DOHH2 (cell line): ENCODE results near the gene XRCC5.

Experiments used
- H3F3A ChIP-seq: fragments of 200-600 bp; sonication (generic), shearing (Covaris generic); 2 replicates; pipeline ENCODE4 v1.6.0; 2016; ENCODE audit warnings: antibody characterized with exemption, mild to moderate bottlenecking; ENCODE audit not compliant: control insufficient read depth, insufficient read depth
- H3K27ac ChIP-seq: fragments of 200-600 bp; sonication (generic); 2 replicates; pipeline ENCODE4 v1.5.1; 2014; ENCODE audit warnings: low read depth, mild to moderate bottlenecking, low read length, moderate library complexity
- H3K27me3 ChIP-seq: fragments of 200-600 bp; sonication (generic); 2 replicates; pipeline ENCODE4 v1.6.1; 2014; ENCODE audit warnings: mild to moderate bottlenecking, low read length, mixed read lengths; ENCODE audit not compliant: control insufficient read depth
- H3K36me3 ChIP-seq: fragments of 200-600 bp; sonication (generic); 2 replicates; pipeline ENCODE4 v1.6.1; 2014; ENCODE audit warnings: mild to moderate bottlenecking, low read length, moderate library complexity, mixed read lengths; ENCODE audit not compliant: control insufficient read depth
- H3K4me1 ChIP-seq: fragments of 200-600 bp; sonication (generic); 2 replicates; pipeline ENCODE4 v1.6.1; 2014; ENCODE audit warnings: mild to moderate bottlenecking, low read length, mixed read lengths; ENCODE audit not compliant: control insufficient read depth
- H3K4me2 ChIP-seq: fragments of 200-600 bp; sonication (generic); 2 replicates; pipeline ENCODE4 v1.6.0; 2014; ENCODE audit warnings: mild to moderate bottlenecking, low read length, moderate library complexity
- H3K4me3 ChIP-seq: fragments of 200-600 bp; sonication (generic); 2 replicates; pipeline ENCODE4 v1.5.1; 2014; ENCODE audit warnings: mild to moderate bottlenecking, low read length, mixed read lengths
- H3K79me2 ChIP-seq: fragments of 200-600 bp; sonication (generic); 2 replicates; pipeline ENCODE4 v1.6.1; 2014; ENCODE audit warnings: mild to moderate bottlenecking, low read length, mixed read lengths; ENCODE audit not compliant: control insufficient read depth
- H3K9me2 ChIP-seq: fragments of 200-600 bp; sonication (generic); replicated peaks from 2 replicates; pipeline ENCODE4 v1.6.1; 2014; ENCODE audit warnings: mild to moderate bottlenecking, low read length, mixed read lengths; ENCODE audit not compliant: control insufficient read depth
- H3K9me3 ChIP-seq: fragments of 200-600 bp; sonication (generic); 2 replicates; pipeline ENCODE4 v1.6.1; 2014; ENCODE audit warnings: antibody characterized with exemption, low read length, mixed read lengths; ENCODE audit not compliant: control insufficient read depth, insufficient read depth
- H4K20me1 ChIP-seq: fragments of 200-600 bp; sonication (generic); 2 replicates; pipeline ENCODE4 v1.6.0; 2014; ENCODE audit warnings: low read depth, mild to moderate bottlenecking, antibody characterized with exemption, low read length, moderate library complexity; ENCODE audit not compliant: control insufficient read depth, insufficient read depth
- EZH2phosphoT487 ChIP-seq: fragments of 200-600 bp; sonication (generic); IDR thresholded peaks from 2 replicates; pipeline ENCODE4 v1.6.1; 2017; ENCODE audit warnings: borderline replicate concordance, mild to moderate bottlenecking, antibody characterized with exemption, low read length, moderate library complexity, mixed read lengths
- TF ChIP-seq, protein P1 (sequence below): fragments of 200-600 bp; sonication (generic); IDR thresholded peaks from one replicate; pipeline ENCODE4 v1.5.1; 2014; ENCODE audit warnings: antibody characterized with exemption, mild to moderate bottlenecking, low read depth, low read length; ENCODE audit not compliant: poor library complexity, severe bottlenecking

The XRCC5 gene

DNA sequence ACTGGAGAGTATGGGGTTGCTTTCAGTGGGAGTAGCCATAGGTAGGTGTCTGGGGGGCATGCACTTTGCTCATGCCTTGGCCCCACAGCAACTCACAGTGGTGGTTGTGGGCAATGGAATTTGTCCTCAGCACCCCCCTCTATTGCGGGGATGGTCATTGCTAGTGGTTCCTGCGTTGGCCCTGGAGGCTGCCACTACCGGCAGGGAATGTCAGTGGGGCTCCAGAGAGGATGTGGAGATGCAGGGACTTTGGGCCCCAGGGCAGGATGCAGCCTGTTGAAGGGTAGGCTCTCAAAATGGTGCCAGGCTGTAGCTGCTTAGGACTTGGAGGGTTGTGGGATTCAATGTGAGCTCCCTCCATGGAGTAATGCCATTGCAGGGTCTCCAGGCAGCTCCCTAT lies 125.0 kb downstream of the XRCC5 start:
- Histone ChIP-seq H3K27ac (no peak overlapping the region), H3K4me2 (no peak overlapping the region), H3K79me2 (no peaks in the 10 kb centered on the region), H3K9me3 (peaks cover 3% of the 10 kb centered on the region), H3K4me3 (no peak overlapping the region), H3K4me1 (no peaks in the 10 kb centered on the region), H3F3A (no peaks in the 10 kb centered on the region), H4K20me1 (no peaks in the 10 kb centered on the region), H3K9me2 (no peaks in the 10 kb centered on the region), H3K27me3 (no peaks in the 10 kb centered on the region), H3K36me3 (no peaks in the 10 kb centered on the region)
- no peak for TF ChIP-seq EZH2phosphoT487
- TF ChIP-seq, protein P1, sequence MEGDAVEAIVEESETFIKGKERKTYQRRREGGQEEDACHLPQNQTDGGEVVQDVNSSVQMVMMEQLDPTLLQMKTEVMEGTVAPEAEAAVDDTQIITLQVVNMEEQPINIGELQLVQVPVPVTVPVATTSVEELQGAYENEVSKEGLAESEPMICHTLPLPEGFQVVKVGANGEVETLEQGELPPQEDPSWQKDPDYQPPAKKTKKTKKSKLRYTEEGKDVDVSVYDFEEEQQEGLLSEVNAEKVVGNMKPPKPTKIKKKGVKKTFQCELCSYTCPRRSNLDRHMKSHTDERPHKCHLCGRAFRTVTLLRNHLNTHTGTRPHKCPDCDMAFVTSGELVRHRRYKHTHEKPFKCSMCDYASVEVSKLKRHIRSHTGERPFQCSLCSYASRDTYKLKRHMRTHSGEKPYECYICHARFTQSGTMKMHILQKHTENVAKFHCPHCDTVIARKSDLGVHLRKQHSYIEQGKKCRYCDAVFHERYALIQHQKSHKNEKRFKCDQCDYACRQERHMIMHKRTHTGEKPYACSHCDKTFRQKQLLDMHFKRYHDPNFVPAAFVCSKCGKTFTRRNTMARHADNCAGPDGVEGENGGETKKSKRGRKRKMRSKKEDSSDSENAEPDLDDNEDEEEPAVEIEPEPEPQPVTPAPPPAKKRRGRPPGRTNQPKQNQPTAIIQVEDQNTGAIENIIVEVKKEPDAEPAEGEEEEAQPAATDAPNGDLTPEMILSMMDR: no peak

DNA sequence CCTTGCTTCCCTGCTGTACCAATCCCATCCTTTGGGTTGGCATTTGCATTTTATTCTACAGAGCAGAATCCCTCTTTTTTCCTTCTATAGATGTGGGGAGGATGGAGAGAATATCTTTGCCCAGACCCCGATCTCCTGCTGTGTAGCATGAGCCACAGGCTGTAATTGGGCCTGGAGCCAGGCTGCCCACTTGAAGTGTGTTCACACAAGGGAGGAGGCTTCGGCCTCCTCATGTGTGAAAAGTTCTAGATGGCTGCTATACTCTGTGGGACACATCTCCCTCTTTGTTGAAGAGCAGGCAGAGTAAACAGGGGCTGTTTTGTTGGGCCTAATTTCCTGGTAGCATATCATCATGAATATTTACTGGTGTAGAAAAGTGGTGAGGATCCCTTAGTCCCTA lies 126.3 kb downstream of the XRCC5 start:
- Histone ChIP-seq H3K9me3 (peaks cover 3% of the 10 kb centered on the region), H3K4me2 (no peak overlapping the region), H3K36me3 (no peaks in the 10 kb centered on the region), H4K20me1 (no peaks in the 10 kb centered on the region), H3F3A (no peaks in the 10 kb centered on the region), H3K4me1 (no peaks in the 10 kb centered on the region), H3K4me3 (no peak overlapping the region), H3K27me3 (no peaks in the 10 kb centered on the region), H3K79me2 (no peaks in the 10 kb centered on the region), H3K27ac (no peak overlapping the region), H3K9me2 (no peaks in the 10 kb centered on the region)
- TF ChIP-seq, protein P1: no peak
- no peak for TF ChIP-seq EZH2phosphoT487

DNA sequence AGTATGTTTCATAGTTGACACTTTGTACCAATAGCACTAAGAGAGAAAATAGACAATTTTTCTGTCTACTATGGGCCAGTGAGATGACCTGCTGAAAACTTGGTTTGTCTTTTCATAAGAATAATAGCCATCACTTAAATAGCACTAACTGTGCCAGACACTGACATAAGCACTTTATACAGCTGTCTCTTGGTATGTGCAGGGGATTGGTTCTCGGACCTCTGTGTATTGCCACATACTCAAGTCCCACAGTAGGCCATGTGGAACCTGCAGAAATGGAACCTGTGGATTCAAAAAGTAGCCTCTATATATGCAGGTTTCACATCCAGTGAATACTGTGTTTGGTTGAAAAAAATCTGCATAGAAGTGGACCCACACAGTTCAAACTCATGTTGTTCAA lies 126.7 kb downstream of the XRCC5 start:
- no peaks in the 10 kb centered on the region for H4K20me1 ChIP-seq

More for the DNA sequence above, 126.7 kb downstream of the XRCC5 start:
- Histone ChIP-seq H3K4me1 (no peaks in the 10 kb centered on the region), H3K4me2 (no peak overlapping the region), H3K9me2 (no peaks in the 10 kb centered on the region), H3F3A (no peaks in the 10 kb centered on the region), H3K4me3 (no peak overlapping the region), H3K79me2 (no peaks in the 10 kb centered on the region), H3K9me3 (peaks cover 3% of the 10 kb centered on the region), H3K27me3 (no peaks in the 10 kb centered on the region), H3K27ac (no peak overlapping the region), H3K36me3 (no peaks in the 10 kb centered on the region)
- TF ChIP-seq EZH2phosphoT487: no peak
- TF ChIP-seq, protein P1: no peak
